Smooth muscle cell (in vitro differentiated cells): ENCODE data around the gene QRFP. TPM values are rescaled to one million over a fixed set of nuclear protein-coding genes. Genes with fewer than 3 reads are reported as not detected.

Experiments used
- DNase-seq: peaks from one replicate; lab custom pipeline; 2025; ENCODE audit not compliant: unreplicated experiment; lab: John Stamatoyannopoulos, UW
- H2AFZ ChIP-seq: fragments of 200-600 bp; sonication (generic); 2 replicates; pipeline ENCODE4 v1.6.0; 2016; ENCODE audit warnings: antibody characterized with exemption, low read depth, mild to moderate bottlenecking
- H3F3A ChIP-seq: fragments of 200-600 bp; sonication (generic); 2 replicates; pipeline ENCODE4 v1.6.0; 2017; ENCODE audit warnings: antibody characterized with exemption, low read depth
- H3K27ac ChIP-seq: fragments of 200-600 bp; sonication (generic); 2 replicates; pipeline ENCODE4 v1.5.1; 2016; ENCODE audit warnings: low read depth, mild to moderate bottlenecking
- H3K27me3 ChIP-seq: fragments of 200-600 bp; sonication (generic); 2 replicates; pipeline ENCODE4 v1.6.1; 2016; ENCODE audit warnings: low read depth, mild to moderate bottlenecking
- H3K36me3 ChIP-seq: fragments of 200-600 bp; sonication (generic); 2 replicates; pipeline ENCODE4 v1.5.1; 2016; ENCODE audit warnings: low read depth
- H3K4me1 ChIP-seq: fragments of 200-600 bp; sonication (generic); 2 replicates; pipeline ENCODE4 v1.5.1; 2016; ENCODE audit warnings: low read depth
- H3K4me2 ChIP-seq: fragments of 200-600 bp; sonication (generic); 2 replicates; pipeline ENCODE4 v1.6.0; 2016; ENCODE audit warnings: mild to moderate bottlenecking
- H3K4me3 ChIP-seq: fragments of 200-600 bp; sonication (generic); 2 replicates; pipeline ENCODE4 v1.5.1; 2016; ENCODE audit warnings: mild to moderate bottlenecking
- H3K79me2 ChIP-seq: fragments of 200-600 bp; sonication (generic); 2 replicates; pipeline ENCODE4 v1.6.0; 2016; ENCODE audit warnings: low read depth, mild to moderate bottlenecking
- H3K9ac ChIP-seq: fragments of 200-600 bp; sonication (generic); 2 replicates; pipeline ENCODE4 v1.6.0; 2016; ENCODE audit warnings: low read depth
- H3K9me3 ChIP-seq: fragments of 200-600 bp; sonication (generic); replicated peaks from 2 replicates; pipeline ENCODE4 v1.5.1; 2016; ENCODE audit warnings: low read depth
- H4K20me1 ChIP-seq: fragments of 200-600 bp; sonication (generic); 2 replicates; pipeline ENCODE4 v1.6.0; 2016; ENCODE audit warnings: low read depth
- CTCF ChIP-seq: fragments of 200-600 bp; sonication (generic); IDR thresholded peaks from 2 replicates; pipeline ENCODE4 v1.5.1; 2017; ENCODE audit warnings: borderline replicate concordance, mild to moderate bottlenecking, antibody characterized with exemption; ENCODE audit not compliant: insufficient read depth, poor library complexity, severe bottlenecking
- WGBS: methylation state at CpG from one replicate; pipeline ENCODE4 v1.1.7; 2016; ENCODE audit warnings: low lambda C conversion rate; 5-methylcytosine and 5-hydroxymethylcytosine counted together
- polyA plus RNA-seq: library from polyadenylated mRNA; unstranded; fragments of >200 nt; fragmentation: Nextera tagmentation; extraction: Ambion mirVana; gene quantifications from 2 replicates; pipeline ENCODE4 v1.2.1, GENCODE V29; 2016
- total RNA-seq: library from RNA; depleted of rRNA; stranded (reverse); fragments of >200 nt; gene quantifications from 2 replicates; pipeline ENCODE4 v1.2.3, GENCODE V29; 2014

The QRFP gene
- total and polyA plus RNA-seq, 2 experiments from 2014 or later: 0.15 TPM; not detected in 1

GRCh38 chr9:130938652-130939404 is 42.2 kb upstream of the QRFP start, which contains the start of gene FIBCD1:
FIBCD1 (minus strand) TSS chr9:130939247; CDS start chr9:130938607, 640 bp downstream.
- peak within 1 kb of the TSS; percentile 98 for H3K4me2 ChIP-seq
- no peaks in the 10 kb centered on the region for H3K9me3 ChIP-seq
- no peak within 1 kb of the TSS for H3K27ac ChIP-seq
- H3K9ac ChIP-seq: no peak within 1 kb of the TSS
- WGBS: 1% methylated on average over 52 of the region's 98 CpGs
- no peaks in the 10 kb centered on the region for H3F3A ChIP-seq
- H2AFZ ChIP-seq: peak within 1 kb of the TSS; percentile 84
- no peak for DNase-seq
- peak within 1 kb of the TSS; percentile 69 for H3K4me3 ChIP-seq
- no peaks in the 10 kb centered on the region for H3K36me3 ChIP-seq
- H3K27me3 ChIP-seq: peaks cover 45% of the 10 kb centered on the region
- peak; percentile 23 for TF ChIP-seq CTCF
- H3K79me2 ChIP-seq: no peaks in the 10 kb centered on the region
- peaks cover 9% of the 10 kb centered on the region for H3K4me1 ChIP-seq
- H4K20me1 ChIP-seq: no peaks in the 10 kb centered on the region

GRCh38 chr9:130938184-130938651 is 41.6 kb upstream of the QRFP start:
- Histone ChIP-seq H3K4me2 (peak overlapping the region; percentile 98), H3K4me1 (peaks cover 9% of the 10 kb centered on the region), H3K27me3 (peaks cover 42% of the 10 kb centered on the region), H4K20me1 (no peaks in the 10 kb centered on the region), H2AFZ (no peak overlapping the region), H3K79me2 (no peaks in the 10 kb centered on the region), H3F3A (no peaks in the 10 kb centered on the region), H3K27ac (no peak overlapping the region), H3K36me3 (no peaks in the 10 kb centered on the region), H3K9me3 (no peaks in the 10 kb centered on the region), H3K4me3 (peak overlapping the region; percentile 69), H3K9ac (no peak overlapping the region)
- WGBS: 4% methylated on average over 33 of the region's 52 CpGs
- no peak for TF ChIP-seq CTCF
- DNase-seq: no peak

- Histone ChIP-seq H3K36me3 (no peaks in the 10 kb centered on the region), H2AFZ (no peak overlapping the region), H3K9ac (no peak overlapping the region), H3K9me3 (no peaks in the 10 kb centered on the region), H3K79me2 (no peaks in the 10 kb centered on the region), H3K27ac (no peak overlapping the region), H4K20me1 (no peaks in the 10 kb centered on the region), H3K4me1 (peaks cover 13% of the 10 kb centered on the region), H3F3A (no peaks in the 10 kb centered on the region), H3K27me3 (peaks cover 40% of the 10 kb centered on the region), H3K4me2 (peak overlapping the region; percentile 98), H3K4me3 (no peak overlapping the region)
- 81% methylated on average over 19 of the region's 23 CpGs for WGBS
- TF ChIP-seq CTCF: no peak
- no peak for DNase-seq
Observed at GRCh38 chr9:130937146-130938076, 40.8 kb upstream of the QRFP start.
